HCT116 (cell line): ENCODE results near the gene SHH.

Experiments
- CBX3 ChIP-seq: IDR thresholded peaks from 2 replicates; pipeline ENCODE4 v1.6.1; 2012; ENCODE audit warnings: low read depth
- CEBPB ChIP-seq: IDR thresholded peaks from 2 replicates; pipeline ENCODE4 v1.6.1; 2012; ENCODE audit warnings: low read depth
- CTCF ChIP-seq, 3 experiments: fragments of 200-600 bp in 1 of 3; sonication (generic) in 1 of 3; IDR thresholded peaks in 2 of 3; conservative IDR thresholded peaks in 1 of 3; 2 replicates each; pipeline ENCODE4 v1.5.1; 2012 to 2017; ENCODE audit warnings: low read depth in 2 of 3, low read length in 2 of 3, antibody characterized with exemption in 1 of 3, borderline replicate concordance in 1 of 3, control low read depth in 1 of 3, mild to moderate bottlenecking in 1 of 3, mixed read lengths in 1 of 3, mixed run types in 1 of 3, moderate library complexity in 1 of 3; ENCODE audit not compliant: insufficient read depth in 1 of 3
- ELF1 ChIP-seq: IDR thresholded peaks from 2 replicates; pipeline ENCODE4 v1.6.1; 2012; ENCODE audit warnings: low read depth, borderline replicate concordance
- EZH2 ChIP-seq: fragments of 200-600 bp; sonication (generic); IDR thresholded peaks from 2 replicates; pipeline ENCODE4 v1.6.1; 2017; ENCODE audit warnings: antibody characterized with exemption, mixed run types
- EZH2phosphoT487 ChIP-seq: fragments of 200-600 bp; IDR thresholded peaks from 2 replicates; pipeline ENCODE4 v1.6.1; 2018; ENCODE audit warnings: antibody characterized with exemption, borderline replicate concordance
- POLR2A ChIP-seq: IDR thresholded peaks from 2 replicates; pipeline ENCODE4 v1.7.0; 2011; ENCODE audit warnings: borderline replicate concordance; ENCODE audit not compliant: insufficient read depth, insufficient read length; ENCODE audit errors: extremely low read depth
- POLR2AphosphoS5 ChIP-seq: IDR thresholded peaks from 2 replicates; pipeline ENCODE4 v1.6.1; 2011; ENCODE audit warnings: mild to moderate bottlenecking, low read depth, low read length, moderate library complexity
- SP1 ChIP-seq: IDR thresholded peaks from 2 replicates; pipeline ENCODE4 v1.6.1; 2012; ENCODE audit warnings: low read depth
- YY1 ChIP-seq: IDR thresholded peaks from 2 replicates; pipeline ENCODE4 v1.6.1; 2011; ENCODE audit warnings: low read length, low read depth, moderate library complexity, mild to moderate bottlenecking; ENCODE audit not compliant: insufficient replicate concordance; ENCODE audit errors: extremely low read depth
- TF ChIP-seq, protein P1 (sequence below): IDR thresholded peaks from 2 replicates; pipeline ENCODE4 v1.6.1; 2012
- TF ChIP-seq, protein P2 (sequence below): IDR thresholded peaks from 2 replicates; pipeline ENCODE4 v1.6.1; 2012; ENCODE audit warnings: low read depth
- TF ChIP-seq, protein P3 (sequence below): IDR thresholded peaks from 2 replicates; pipeline ENCODE4 v1.6.1; 2012

- no peak for TF ChIP-seq CTCF (IDR thresholded peaks at IDR 0.05 in 2 of 3, conservative IDR thresholded peaks at IDR 0.05 in 1 of 3; ENCODE audit: borderline replicate concordance in 1 of 3, insufficient read depth in 1 of 3, low read depth in 2 of 3, low read length in 2 of 3)
- TF ChIP-seq, protein P1, sequence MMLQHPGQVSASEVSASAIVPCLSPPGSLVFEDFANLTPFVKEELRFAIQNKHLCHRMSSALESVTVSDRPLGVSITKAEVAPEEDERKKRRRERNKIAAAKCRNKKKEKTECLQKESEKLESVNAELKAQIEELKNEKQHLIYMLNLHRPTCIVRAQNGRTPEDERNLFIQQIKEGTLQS, result no peak
- TF ChIP-seq ELF1, result no peak
- TF ChIP-seq, protein P2, sequence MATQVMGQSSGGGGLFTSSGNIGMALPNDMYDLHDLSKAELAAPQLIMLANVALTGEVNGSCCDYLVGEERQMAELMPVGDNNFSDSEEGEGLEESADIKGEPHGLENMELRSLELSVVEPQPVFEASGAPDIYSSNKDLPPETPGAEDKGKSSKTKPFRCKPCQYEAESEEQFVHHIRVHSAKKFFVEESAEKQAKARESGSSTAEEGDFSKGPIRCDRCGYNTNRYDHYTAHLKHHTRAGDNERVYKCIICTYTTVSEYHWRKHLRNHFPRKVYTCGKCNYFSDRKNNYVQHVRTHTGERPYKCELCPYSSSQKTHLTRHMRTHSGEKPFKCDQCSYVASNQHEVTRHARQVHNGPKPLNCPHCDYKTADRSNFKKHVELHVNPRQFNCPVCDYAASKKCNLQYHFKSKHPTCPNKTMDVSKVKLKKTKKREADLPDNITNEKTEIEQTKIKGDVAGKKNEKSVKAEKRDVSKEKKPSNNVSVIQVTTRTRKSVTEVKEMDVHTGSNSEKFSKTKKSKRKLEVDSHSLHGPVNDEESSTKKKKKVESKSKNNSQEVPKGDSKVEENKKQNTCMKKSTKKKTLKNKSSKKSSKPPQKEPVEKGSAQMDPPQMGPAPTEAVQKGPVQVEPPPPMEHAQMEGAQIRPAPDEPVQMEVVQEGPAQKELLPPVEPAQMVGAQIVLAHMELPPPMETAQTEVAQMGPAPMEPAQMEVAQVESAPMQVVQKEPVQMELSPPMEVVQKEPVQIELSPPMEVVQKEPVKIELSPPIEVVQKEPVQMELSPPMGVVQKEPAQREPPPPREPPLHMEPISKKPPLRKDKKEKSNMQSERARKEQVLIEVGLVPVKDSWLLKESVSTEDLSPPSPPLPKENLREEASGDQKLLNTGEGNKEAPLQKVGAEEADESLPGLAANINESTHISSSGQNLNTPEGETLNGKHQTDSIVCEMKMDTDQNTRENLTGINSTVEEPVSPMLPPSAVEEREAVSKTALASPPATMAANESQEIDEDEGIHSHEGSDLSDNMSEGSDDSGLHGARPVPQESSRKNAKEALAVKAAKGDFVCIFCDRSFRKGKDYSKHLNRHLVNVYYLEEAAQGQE, result no peak
- TF ChIP-seq EZH2phosphoT487, result no peak
- TF ChIP-seq POLR2A, result no peak
- no peak for TF ChIP-seq CBX3
- TF ChIP-seq EZH2, result no peak
- TF ChIP-seq POLR2AphosphoS5, result no peak
- TF ChIP-seq CEBPB, result no peak
- TF ChIP-seq YY1, result no peak
- TF ChIP-seq, protein P3, sequence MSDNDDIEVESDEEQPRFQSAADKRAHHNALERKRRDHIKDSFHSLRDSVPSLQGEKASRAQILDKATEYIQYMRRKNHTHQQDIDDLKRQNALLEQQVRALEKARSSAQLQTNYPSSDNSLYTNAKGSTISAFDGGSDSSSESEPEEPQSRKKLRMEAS, result no peak
- TF ChIP-seq SP1, result no peak
These were observed 32.3 kb upstream of the SHH start for GRCh38 chr7:155844526-155844925.
